K562 (cell line): Measurements from ENCODE around the gene ARMH3.

Source experiments
- ADNP ChIP-seq: fragments of 200-800 bp; sonication (Bioruptor generic); IDR thresholded peaks from 2 replicates; pipeline ENCODE4 v1.6.1; 2016; ENCODE audit warnings: missing genetic modification characterization, missing compliant biosample characterization
- ARNT ChIP-seq, 2 experiments: fragments of 450-650 bp; IDR thresholded peaks; 2 replicates each; pipeline ENCODE4 v1.6.1; 2016; ENCODE audit warnings: mild to moderate bottlenecking in 1 of 2
- ERF ChIP-seq: fragments of 450-650 bp; formaldehyde crosslinking; IDR thresholded peaks from 2 replicates; pipeline ENCODE4 v1.4.0; 2020; ENCODE audit warnings: mild to moderate bottlenecking, mixed read lengths
- NKRF ChIP-seq: fragments of 450-650 bp; IDR thresholded peaks from 2 replicates; pipeline ENCODE4 v1.6.1; 2016; ENCODE audit warnings: borderline replicate concordance
- RBM39 ChIP-seq: fragments of 200-400 bp; formaldehyde crosslinking; optimal IDR thresholded peaks from 2 replicates; pipeline ENCODE3; 2018; ENCODE audit warnings: low read depth, low read length
- THRA ChIP-seq: fragments of 450-650 bp; IDR thresholded peaks from 2 replicates; pipeline ENCODE4 v1.6.1; 2017; ENCODE audit warnings: mild to moderate bottlenecking, moderate library complexity
- USF1 ChIP-seq: sonication (generic); formaldehyde crosslinking; IDR thresholded peaks from 2 replicates; pipeline ENCODE4 v1.9.0; 2022; ENCODE audit warnings: mild to moderate bottlenecking, missing genetic modification reagents
- ZBTB5 ChIP-seq: fragments of 450-650 bp; IDR thresholded peaks from 2 replicates; pipeline ENCODE4 v1.6.1; 2017; ENCODE audit warnings: antibody characterized with exemption
- ZBTB7A ChIP-seq: IDR thresholded peaks from 2 replicates; pipeline ENCODE4 v1.6.1; 2011; ENCODE audit warnings: low read depth, mild to moderate bottlenecking, low read length, moderate library complexity, borderline replicate concordance; ENCODE audit not compliant: control insufficient read depth
- ZKSCAN1 ChIP-seq: fragments of 150-350 bp; IDR thresholded peaks from 2 replicates; pipeline ENCODE4 v1.6.1; 2016; ENCODE audit warnings: low read depth, low read length
- ZNF282 ChIP-seq: sonication (generic); formaldehyde crosslinking; IDR thresholded peaks from 2 replicates; pipeline ENCODE4 v1.8.1; 2023; ENCODE audit warnings: missing genetic modification reagents
- ZNF354B ChIP-seq: fragments of 250-450 bp; sonication (Bioruptor Pico); IDR thresholded peaks from 2 replicates; pipeline ENCODE4 v1.4.0; 2020
- ZNF668 ChIP-seq: fragments of 250-450 bp; sonication (Bioruptor Pico); IDR thresholded peaks from 2 replicates; pipeline ENCODE4 v1.8.0; 2022; ENCODE audit warnings: mild to moderate bottlenecking, inconsistent platforms

GRCh38 chr10:101958691-101959090 lies 97.3 kb downstream of the ARMH3 start:
- TF ChIP-seq ARNT (IDR thresholded peaks at IDR 0.05): no peak
- TF ChIP-seq RBM39: no peak
- TF ChIP-seq USF1 (CRISPR knock-in tag): no peak
- TF ChIP-seq ZBTB7A: no peak
- no peak for TF ChIP-seq ZNF668 (CRISPR knock-in tag)
- no peak for TF ChIP-seq ADNP
- no peak for TF ChIP-seq ZBTB5
- no peak for TF ChIP-seq ZNF354B
- no peak for TF ChIP-seq THRA
- no peak for TF ChIP-seq ERF (CRISPR knock-in tag)
- no peak for TF ChIP-seq NKRF
- TF ChIP-seq ZKSCAN1: no peak
- no peak for TF ChIP-seq ZNF282 (CRISPR knock-in tag)
